PC-3 (cell line): ENCODE data around the gene KIF3A. TPM values are rescaled to one million over a fixed set of nuclear protein-coding genes. Genes with fewer than 3 reads are reported as not detected.

Source experiments
- ATAC-seq: fragments of 200-7000 bp; cut with Tn5 transposase; 2 replicates; pipeline ENCODE4 v1.9.1; 2020; ENCODE audit warnings: mild to moderate bottlenecking, moderate library complexity
- BruUV-seq: library from RNA; stranded (reverse); fragments of 400-500 nt; replicated peaks from 2 replicates; lab custom pipeline; 2021; lab: Mats Ljungman, UMichigan
- CTCF ChIA-PET: fragments of 300-600 bp; sonication (Branson Sonifier 250); formaldehyde crosslinking; loops from one replicate; lab custom pipeline; 2022; ENCODE audit warnings: antibody characterized with exemption; lab: Charles Lee
- POLR2A ChIA-PET: fragments of 300-600 bp; sonication (Branson Sonifier 250); formaldehyde crosslinking; loops from one replicate; lab custom pipeline; 2022; ENCODE audit warnings: antibody characterized with exemption; ENCODE audit not compliant: unreplicated experiment; lab: Charles Lee
- DNase-seq: peaks from one replicate; pipeline ENCODE4 v3.0.0-alpha.2; 2015
- H2AFZ ChIP-seq: fragments of 300-600 bp; sonication (generic); 2 replicates; pipeline ENCODE4 v1.6.0; 2016; ENCODE audit warnings: antibody characterized with exemption, low read length
- H3F3A ChIP-seq: fragments of 300-600 bp; sonication (generic); one replicate; pipeline ENCODE4 v1.6.0; 2017; ENCODE audit warnings: antibody characterized with exemption, low read length, control low read depth, mild to moderate bottlenecking; ENCODE audit not compliant: unreplicated experiment
- H3K27ac ChIP-seq: fragments of 300-600 bp; sonication (generic); 2 replicates; pipeline ENCODE4 v1.5.1; 2016; ENCODE audit warnings: mild to moderate bottlenecking, low read length
- H3K27me3 ChIP-seq: fragments of 300-600 bp; sonication (generic); 2 replicates; pipeline ENCODE4 v1.6.1; 2016; ENCODE audit warnings: low read length, mixed read lengths
- H3K36me3 ChIP-seq: fragments of 300-600 bp; sonication (generic); 2 replicates; pipeline ENCODE4 v1.6.1; 2016; ENCODE audit warnings: low read depth, mixed run types, low read length, mixed read lengths
- H3K4me1 ChIP-seq: fragments of 300-600 bp; sonication (generic); 2 replicates; pipeline ENCODE4 v1.5.1; 2016; ENCODE audit warnings: low read length; ENCODE audit not compliant: insufficient read depth
- H3K4me2 ChIP-seq: fragments of 300-600 bp; sonication (generic); 2 replicates; pipeline ENCODE4 v1.6.0; 2016; ENCODE audit warnings: low read length
- H3K4me3 ChIP-seq: fragments of 300-600 bp; sonication (generic); 2 replicates; pipeline ENCODE4 v1.5.1; 2016; ENCODE audit warnings: mild to moderate bottlenecking, low read length, mixed read lengths
- H3K79me2 ChIP-seq: fragments of 300-600 bp; sonication (generic); 2 replicates; pipeline ENCODE4 v1.6.1; 2017; ENCODE audit warnings: low read length, mixed read lengths
- H3K9ac ChIP-seq: fragments of 300-600 bp; sonication (generic); 2 replicates; pipeline ENCODE4 v1.6.0; 2016; ENCODE audit warnings: mild to moderate bottlenecking, low read length
- H3K9me2 ChIP-seq: fragments of 300-600 bp; sonication (generic); replicated peaks from 2 replicates; pipeline ENCODE4 v1.6.1; 2016; ENCODE audit warnings: mixed run types, low read length, mixed read lengths
- H3K9me3 ChIP-seq: fragments of 300-600 bp; sonication (generic); 2 replicates; pipeline ENCODE4 v1.6.1; 2016; ENCODE audit warnings: low read length, mixed read lengths
- H4K20me1 ChIP-seq: fragments of 300-600 bp; sonication (generic); 2 replicates; pipeline ENCODE4 v1.6.1; 2016; ENCODE audit warnings: low read length, mixed read lengths
- CTCF ChIP-seq: fragments of 300-600 bp; sonication (generic); conservative IDR thresholded peaks from 2 replicates; pipeline ENCODE4 v1.5.1; 2017; ENCODE audit warnings: antibody characterized with exemption, low read depth, mild to moderate bottlenecking, low read length
- EZH2 ChIP-seq: fragments of 300-600 bp; sonication (generic); IDR thresholded peaks from one replicate; pipeline ENCODE4 v1.6.1; 2017; ENCODE audit warnings: antibody characterized with exemption, mild to moderate bottlenecking, low read length; ENCODE audit not compliant: unreplicated experiment
- EZH2phosphoT487 ChIP-seq: fragments of 300-600 bp; sonication (generic); IDR thresholded peaks from 2 replicates; pipeline ENCODE4 v1.6.1; 2018; ENCODE audit warnings: mild to moderate bottlenecking, antibody characterized with exemption, low read length, borderline replicate concordance
- intact Hi-C: fragments of 100-400 bp; cut with micrococcal nuclease; formaldehyde crosslinking; loops from 2 replicates; pipeline ENCODE4 v1.9.0; 2023
- total RNA-seq: library from RNA; depleted of rRNA; stranded (reverse); fragments of >200 nt; gene quantifications from 2 replicates; pipeline ENCODE4 v1.2.3, GENCODE V29; 2014

The KIF3A gene
- total RNA-seq, 1 experiment from 2014 or later: 5.7 TPM

GRCh38 chr5:132773601-132774355, 36.4 kb upstream of the KIF3A start:
- Histone ChIP-seq H4K20me1 (no peaks in the 10 kb centered on the region), H3K36me3 (no peaks in the 10 kb centered on the region), H3K79me2 (peaks cover 57% of the 10 kb centered on the region), H3K4me2 (no peak overlapping the region), H3K27ac (no peak overlapping the region), H3K9ac (no peak overlapping the region), H3K27me3 (no peaks in the 10 kb centered on the region), H3K4me1 (peaks cover 14% of the 10 kb centered on the region), H3K4me3 (no peak overlapping the region), H3K9me3 (no peaks in the 10 kb centered on the region), H3F3A (no peaks in the 10 kb centered on the region), H2AFZ (no peak overlapping the region), H3K9me2 (no peaks in the 10 kb centered on the region)
- ChIA-PET CTCF (no interaction called here), POLR2A (no interaction called here)
- TF ChIP-seq EZH2phosphoT487: no peak
- no peak for TF ChIP-seq EZH2
- no peak for TF ChIP-seq CTCF
- intact Hi-C loops: no loop called here
- no TSS peak for BruUV-seq
- no peak for DNase-seq
- ATAC-seq: no peak

GRCh38 chr5:132773114-132773513, 35.8 kb upstream of the KIF3A start:
- H3K4me2 ChIP-seq: no peak overlapping the region
- peaks cover 57% of the 10 kb centered on the region for H3K79me2 ChIP-seq
- DNase-seq: no peak
- H2AFZ ChIP-seq: no peak overlapping the region
- H3K9me2 ChIP-seq: no peaks in the 10 kb centered on the region
- no peaks in the 10 kb centered on the region for H3K36me3 ChIP-seq
- no peaks in the 10 kb centered on the region for H3K9me3 ChIP-seq
- no peak overlapping the region for H3K27ac ChIP-seq
- ChIA-PET POLR2A (no interaction called here), CTCF (no interaction called here)
- TF ChIP-seq EZH2: no peak
- TF ChIP-seq CTCF: no peak
- no peak for TF ChIP-seq EZH2phosphoT487
- H3K4me3 ChIP-seq: no peak overlapping the region
- no peak for ATAC-seq
- no TSS peak for BruUV-seq
- peaks cover 12% of the 10 kb centered on the region for H3K4me1 ChIP-seq
- H4K20me1 ChIP-seq: no peaks in the 10 kb centered on the region
- no peaks in the 10 kb centered on the region for H3F3A ChIP-seq
- intact Hi-C loops: no loop called here
- H3K27me3 ChIP-seq: no peaks in the 10 kb centered on the region
- no peak overlapping the region for H3K9ac ChIP-seq

- Histone ChIP-seq H3K79me2 (peaks cover 57% of the 10 kb centered on the region), H3K27ac (no peak overlapping the region), H2AFZ (no peak overlapping the region), H3F3A (no peaks in the 10 kb centered on the region), H3K27me3 (no peaks in the 10 kb centered on the region), H3K9me3 (no peaks in the 10 kb centered on the region), H3K4me1 (peaks cover 7% of the 10 kb centered on the region), H3K9ac (no peak overlapping the region), H3K4me3 (no peak overlapping the region), H4K20me1 (no peaks in the 10 kb centered on the region), H3K9me2 (no peaks in the 10 kb centered on the region), H3K36me3 (no peaks in the 10 kb centered on the region), H3K4me2 (no peak overlapping the region)
- no TSS peak for BruUV-seq
- ATAC-seq: no peak
- CTCF ChIA-PET: no interaction called here
- intact Hi-C loops: no loop called here
- POLR2A ChIA-PET: no interaction called here
- no peak for DNase-seq
- TF ChIP-seq CTCF (no peak), EZH2phosphoT487 (no peak), EZH2 (no peak)
These were observed 35.1 kb upstream of the KIF3A start for GRCh38 chr5:132772291-132773070.
